Smooth muscle cell (in vitro differentiated cells): ENCODE data around the gene CRB2. TPM values are rescaled to one million over a fixed set of nuclear protein-coding genes. Genes with fewer than 3 reads are reported as not detected.

Experiments used
- DNase-seq: peaks from one replicate; lab custom pipeline; 2025; ENCODE audit not compliant: unreplicated experiment; lab: John Stamatoyannopoulos, UW
- H2AFZ ChIP-seq: fragments of 200-600 bp; sonication (generic); 2 replicates; pipeline ENCODE4 v1.6.0; 2016; ENCODE audit warnings: antibody characterized with exemption, low read depth, mild to moderate bottlenecking
- H3F3A ChIP-seq: fragments of 200-600 bp; sonication (generic); 2 replicates; pipeline ENCODE4 v1.6.0; 2017; ENCODE audit warnings: antibody characterized with exemption, low read depth
- H3K27ac ChIP-seq: fragments of 200-600 bp; sonication (generic); 2 replicates; pipeline ENCODE4 v1.5.1; 2016; ENCODE audit warnings: low read depth, mild to moderate bottlenecking
- H3K27me3 ChIP-seq: fragments of 200-600 bp; sonication (generic); 2 replicates; pipeline ENCODE4 v1.6.1; 2016; ENCODE audit warnings: low read depth, mild to moderate bottlenecking
- H3K36me3 ChIP-seq: fragments of 200-600 bp; sonication (generic); 2 replicates; pipeline ENCODE4 v1.5.1; 2016; ENCODE audit warnings: low read depth
- H3K4me1 ChIP-seq: fragments of 200-600 bp; sonication (generic); 2 replicates; pipeline ENCODE4 v1.5.1; 2016; ENCODE audit warnings: low read depth
- H3K4me2 ChIP-seq: fragments of 200-600 bp; sonication (generic); 2 replicates; pipeline ENCODE4 v1.6.0; 2016; ENCODE audit warnings: mild to moderate bottlenecking
- H3K4me3 ChIP-seq: fragments of 200-600 bp; sonication (generic); 2 replicates; pipeline ENCODE4 v1.5.1; 2016; ENCODE audit warnings: mild to moderate bottlenecking
- H3K79me2 ChIP-seq: fragments of 200-600 bp; sonication (generic); 2 replicates; pipeline ENCODE4 v1.6.0; 2016; ENCODE audit warnings: low read depth, mild to moderate bottlenecking
- H3K9ac ChIP-seq: fragments of 200-600 bp; sonication (generic); 2 replicates; pipeline ENCODE4 v1.6.0; 2016; ENCODE audit warnings: low read depth
- H3K9me3 ChIP-seq: fragments of 200-600 bp; sonication (generic); replicated peaks from 2 replicates; pipeline ENCODE4 v1.5.1; 2016; ENCODE audit warnings: low read depth
- H4K20me1 ChIP-seq: fragments of 200-600 bp; sonication (generic); 2 replicates; pipeline ENCODE4 v1.6.0; 2016; ENCODE audit warnings: low read depth
- WGBS: methylation state at CpG from one replicate; pipeline ENCODE4 v1.1.7; 2016; ENCODE audit warnings: low lambda C conversion rate; 5-methylcytosine and 5-hydroxymethylcytosine counted together
- polyA plus RNA-seq: library from polyadenylated mRNA; unstranded; fragments of >200 nt; fragmentation: Nextera tagmentation; extraction: Ambion mirVana; gene quantifications from 2 replicates; pipeline ENCODE4 v1.2.1, GENCODE V29; 2016
- total RNA-seq: library from RNA; depleted of rRNA; stranded (reverse); fragments of >200 nt; gene quantifications from 2 replicates; pipeline ENCODE4 v1.2.3, GENCODE V29; 2014
- TF ChIP-seq, protein P1 (sequence below): fragments of 200-600 bp; sonication (generic); IDR thresholded peaks from 2 replicates; pipeline ENCODE4 v1.5.1; 2017; ENCODE audit warnings: borderline replicate concordance, mild to moderate bottlenecking, antibody characterized with exemption; ENCODE audit not compliant: insufficient read depth, poor library complexity, severe bottlenecking

Gene CRB2
- total and polyA plus RNA-seq, 2 experiments from 2014 or later: 1.7 to 3.1 TPM

DNA sequence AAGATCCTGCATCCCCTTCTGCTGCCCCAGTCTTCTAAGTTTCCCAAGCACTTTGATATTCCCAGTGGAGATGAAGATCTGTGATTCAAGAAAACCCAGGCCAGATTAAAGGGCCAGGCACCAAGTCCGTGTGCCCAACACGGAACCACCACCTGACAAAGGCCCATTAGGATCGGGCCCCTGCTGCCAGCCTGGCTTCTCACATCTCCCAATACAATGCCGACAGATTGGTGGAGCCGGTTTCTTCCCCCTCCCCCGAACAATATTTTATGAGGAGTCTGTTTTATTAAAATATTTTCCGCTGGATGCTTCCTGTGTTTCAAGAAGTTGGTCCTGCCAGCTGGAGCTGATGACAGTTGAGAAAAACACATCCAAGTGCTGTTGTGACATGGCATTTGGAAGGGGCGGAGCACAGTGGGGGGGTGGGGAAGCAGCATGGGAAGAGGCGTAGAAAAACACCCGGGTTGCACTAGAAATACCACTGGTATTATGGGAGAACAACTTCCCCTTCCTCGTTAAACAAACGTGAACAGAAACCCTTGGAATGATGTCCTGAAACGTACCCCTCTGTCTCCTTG lies 45.0 kb downstream of the CRB2 start:
- H3K9ac ChIP-seq: no peak overlapping the region
- no peaks in the 10 kb centered on the region for H3K79me2 ChIP-seq
- H3K4me2 ChIP-seq: no peak overlapping the region
- no peaks in the 10 kb centered on the region for H3K36me3 ChIP-seq
- no peak overlapping the region for H3K4me3 ChIP-seq
- 80% methylated on average over 13 of the region's 13 CpGs for WGBS
- H2AFZ ChIP-seq: no peak overlapping the region
- TF ChIP-seq, protein P1, sequence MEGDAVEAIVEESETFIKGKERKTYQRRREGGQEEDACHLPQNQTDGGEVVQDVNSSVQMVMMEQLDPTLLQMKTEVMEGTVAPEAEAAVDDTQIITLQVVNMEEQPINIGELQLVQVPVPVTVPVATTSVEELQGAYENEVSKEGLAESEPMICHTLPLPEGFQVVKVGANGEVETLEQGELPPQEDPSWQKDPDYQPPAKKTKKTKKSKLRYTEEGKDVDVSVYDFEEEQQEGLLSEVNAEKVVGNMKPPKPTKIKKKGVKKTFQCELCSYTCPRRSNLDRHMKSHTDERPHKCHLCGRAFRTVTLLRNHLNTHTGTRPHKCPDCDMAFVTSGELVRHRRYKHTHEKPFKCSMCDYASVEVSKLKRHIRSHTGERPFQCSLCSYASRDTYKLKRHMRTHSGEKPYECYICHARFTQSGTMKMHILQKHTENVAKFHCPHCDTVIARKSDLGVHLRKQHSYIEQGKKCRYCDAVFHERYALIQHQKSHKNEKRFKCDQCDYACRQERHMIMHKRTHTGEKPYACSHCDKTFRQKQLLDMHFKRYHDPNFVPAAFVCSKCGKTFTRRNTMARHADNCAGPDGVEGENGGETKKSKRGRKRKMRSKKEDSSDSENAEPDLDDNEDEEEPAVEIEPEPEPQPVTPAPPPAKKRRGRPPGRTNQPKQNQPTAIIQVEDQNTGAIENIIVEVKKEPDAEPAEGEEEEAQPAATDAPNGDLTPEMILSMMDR: no peak
- H3K27me3 ChIP-seq: no peaks in the 10 kb centered on the region
- H4K20me1 ChIP-seq: no peaks in the 10 kb centered on the region
- no peaks in the 10 kb centered on the region for H3K9me3 ChIP-seq
- no peak for DNase-seq
- H3F3A ChIP-seq: no peaks in the 10 kb centered on the region
- peaks cover 9% of the 10 kb centered on the region for H3K4me1 ChIP-seq
- no peak overlapping the region for H3K27ac ChIP-seq

DNA sequence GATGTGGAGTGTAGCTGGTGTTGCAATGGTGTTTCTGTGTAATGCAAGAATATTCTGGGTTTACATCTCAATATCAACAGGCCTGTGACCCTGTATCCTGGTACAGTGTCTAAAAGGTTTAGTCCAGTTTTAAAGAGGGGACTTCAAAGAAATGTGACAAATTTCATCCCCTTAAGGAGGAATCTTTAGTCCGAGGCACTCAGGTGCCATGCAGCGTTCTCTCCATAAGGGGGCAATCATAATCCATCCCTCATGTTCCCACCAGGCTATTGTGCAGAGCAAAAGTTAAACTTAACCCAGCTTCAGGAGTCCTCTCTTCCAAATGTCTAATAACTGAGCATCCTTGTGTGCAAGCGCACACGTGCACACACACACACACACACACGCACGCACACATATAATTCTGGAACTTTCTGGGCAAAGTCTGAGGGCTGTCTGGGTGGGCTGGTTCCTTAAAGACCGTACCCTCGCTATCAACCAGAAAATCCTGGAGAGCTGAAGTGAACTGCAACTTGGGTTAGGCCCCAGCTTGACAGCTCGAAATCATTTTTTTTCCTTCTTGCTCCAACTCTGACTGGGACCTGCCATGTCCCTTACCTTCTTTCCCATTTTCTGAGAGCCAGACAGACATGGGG lies 46.0 kb downstream of the CRB2 start:
- Histone ChIP-seq H3K4me2 (no peak overlapping the region), H3K9me3 (no peaks in the 10 kb centered on the region), H3K27ac (no peak overlapping the region), H4K20me1 (no peaks in the 10 kb centered on the region), H3K9ac (no peak overlapping the region), H3K4me3 (no peak overlapping the region), H3K4me1 (peaks cover 14% of the 10 kb centered on the region), H2AFZ (no peak overlapping the region), H3F3A (no peaks in the 10 kb centered on the region), H3K27me3 (no peaks in the 10 kb centered on the region), H3K79me2 (no peaks in the 10 kb centered on the region), H3K36me3 (no peaks in the 10 kb centered on the region)
- WGBS: 44% methylated on average over 9 of the region's 9 CpGs
- no peak for DNase-seq
- TF ChIP-seq, protein P1: peak; percentile 69

DNA sequence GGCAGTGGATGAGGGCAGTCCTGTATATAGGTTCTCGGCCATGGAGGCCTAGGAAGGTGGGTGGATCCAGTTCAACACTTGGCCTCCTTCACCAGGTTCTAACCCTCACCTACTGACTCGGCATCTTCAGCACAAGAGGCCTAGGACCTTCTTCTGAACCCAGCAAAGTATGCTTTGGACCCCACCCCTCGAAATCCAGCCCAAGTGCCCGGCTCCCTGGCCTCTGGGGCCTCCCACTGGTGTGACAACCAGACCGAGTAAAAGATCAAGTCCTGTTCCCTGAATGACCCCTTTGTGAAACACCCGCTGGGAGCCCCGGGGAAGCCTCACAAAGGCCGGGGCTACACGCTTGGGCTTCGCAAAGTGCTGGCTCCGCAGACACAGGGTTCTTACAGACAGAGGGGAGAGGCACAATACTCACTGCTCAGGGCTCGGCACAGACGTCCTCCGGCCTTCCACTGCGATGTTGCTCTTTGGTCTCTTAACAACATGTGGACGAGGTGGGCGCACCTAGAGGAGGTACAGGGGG lies 47.0 kb downstream of the CRB2 start:
- Histone ChIP-seq H3K4me2 (no peak overlapping the region), H3K4me3 (no peak overlapping the region), H3K4me1 (peaks cover 21% of the 10 kb centered on the region), H3F3A (no peaks in the 10 kb centered on the region), H3K79me2 (no peaks in the 10 kb centered on the region), H3K36me3 (no peaks in the 10 kb centered on the region), H4K20me1 (no peaks in the 10 kb centered on the region), H3K27me3 (no peaks in the 10 kb centered on the region), H3K9ac (no peak overlapping the region), H2AFZ (no peak overlapping the region), H3K9me3 (no peaks in the 10 kb centered on the region), H3K27ac (no peak overlapping the region)
- DNase-seq: no peak
- WGBS: 93% methylated on average over 17 of the region's 17 CpGs
- TF ChIP-seq, protein P1: no peak
